Subcutaneous abdominal adipose tissue (tissue), 5 donors: ENCODE measurements around the gene TMEM33.
"Not testable (repeated sequence)": the region's sequence is repeated elsewhere in the genome, so short reads cannot be mapped to it uniquely, and the experiment has no call there.

Source experiments
- H3K27ac ChIP-seq: one replicate; pipeline ENCODE4 v1.7.0; 2013; ENCODE audit warnings: low read depth, mild to moderate bottlenecking, inconsistent platforms, low read length, moderate library complexity
- H3K27me3 ChIP-seq, 5 donors: one replicate each; pipeline ENCODE4 v1.7.0; 2013; ENCODE audit warnings: low read length in 5 of 5, inconsistent platforms in 1 of 5; ENCODE audit not compliant: control insufficient read depth in 5 of 5, insufficient read depth in 4 of 5
- H3K36me3 ChIP-seq, 5 donors: one replicate each; pipeline ENCODE4 v1.7.0; 2013; ENCODE audit warnings: low read length in 5 of 5; ENCODE audit not compliant: control insufficient read depth in 5 of 5, insufficient read depth in 5 of 5
- H3K4me1 ChIP-seq, 5 donors: one replicate each; pipeline ENCODE4 v1.7.0; 2013; ENCODE audit warnings: low read length in 5 of 5, mild to moderate bottlenecking in 3 of 5, moderate library complexity in 1 of 5; ENCODE audit not compliant: control insufficient read depth in 5 of 5, insufficient read depth in 5 of 5
- H3K4me3 ChIP-seq, 5 donors: one replicate each; pipeline ENCODE4 v1.7.0; 2013; ENCODE audit warnings: low read length in 5 of 5, low read depth in 1 of 5
- H3K9ac ChIP-seq, 5 donors: one replicate each; pipeline ENCODE4 v1.7.0; 2013; ENCODE audit warnings: low read length in 5 of 5, mild to moderate bottlenecking in 4 of 5, moderate library complexity in 3 of 5
- H3K9me3 ChIP-seq, 5 donors: one replicate each; pipeline ENCODE4 v1.7.0; 2013; ENCODE audit warnings: low read length in 5 of 5; ENCODE audit not compliant: control insufficient read depth in 5 of 5
- donor health status: healthy.
- donor health status: healthy.
- donor health status: healthy.
- donor health status: healthy.
- donor health status: healthy.

Gene TMEM33

GRCh38 chr4:41934901-41935651, at the start of gene TMEM33:
TSS of gene TMEM33 (plus strand) at chr4:41935429. CDS start at chr4:41935485, 56 bp downstream.
- Histone ChIP-seq H3K4me1 (peaks cover 3 to 39% (median 28%) of the 10 kb centered on the region in 5 donors), H3K27ac (peak within 1 kb of the TSS; percentile 91), H3K36me3 (peaks cover 0 to 4% (median 4%) of the 10 kb centered on the region in 5 donors), H3K4me3 (peak within 1 kb of the TSS; percentile 83 to 96 (median 93)), H3K9ac (peak within 1 kb of the TSS; percentile 85 to 99 (median 94)), H3K27me3 (no peaks in the 10 kb centered on the region), H3K9me3 (no peaks in the 10 kb centered on the region)

DNA sequence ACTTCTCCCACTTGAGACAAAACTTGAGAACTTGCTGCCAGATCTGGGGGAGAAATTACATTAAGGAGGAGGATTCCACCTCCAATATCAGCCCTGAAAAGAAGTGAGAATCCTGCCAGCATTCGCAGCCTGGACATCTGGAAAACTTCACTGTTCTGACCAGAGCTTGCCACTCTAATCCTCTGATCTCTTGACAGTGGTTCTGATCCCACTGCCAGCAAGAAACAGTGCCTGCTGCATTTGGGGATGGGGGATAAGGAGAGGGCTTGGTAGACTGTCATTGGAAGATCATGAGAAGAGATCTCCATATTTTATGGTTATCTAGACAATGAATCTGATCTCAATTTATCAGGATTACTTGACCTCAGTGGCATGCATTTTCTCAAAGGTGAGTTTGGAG, 49.8 kb upstream of the TMEM33 start:
- H3K27ac ChIP-seq: no peak overlapping the region
- peaks cover 20 to 32% (median 25%) of the 10 kb centered on the region in 5 donors for H3K27me3 ChIP-seq
- no peaks in the 10 kb centered on the region for H3K36me3 ChIP-seq
- H3K4me1 ChIP-seq: peaks cover 0 to 38% (median 31%) of the 10 kb centered on the region in 5 donors
- no peaks in the 10 kb centered on the region for H3K9me3 ChIP-seq
- no peak overlapping the region for H3K9ac ChIP-seq
- H3K4me3 ChIP-seq: no peak overlapping the region

DNA sequence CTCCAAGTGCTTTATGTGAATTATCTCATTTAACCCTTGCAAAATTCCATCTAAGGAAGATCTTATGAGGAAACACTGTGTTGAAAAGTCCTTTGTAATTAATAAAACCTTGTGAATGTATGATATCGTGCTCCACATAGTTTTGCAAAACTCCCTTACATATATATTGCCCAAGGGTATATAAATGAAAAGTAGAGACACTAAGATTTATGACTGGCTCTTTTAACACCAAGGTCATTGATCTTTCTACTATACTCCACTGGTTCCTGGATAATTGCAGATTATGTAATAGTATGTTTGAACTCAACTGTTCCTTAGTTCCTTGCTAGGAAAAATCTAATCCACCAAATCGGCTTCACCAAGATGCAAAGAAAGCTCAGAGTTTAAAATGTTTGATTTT, 48.0 kb upstream of the TMEM33 start:
- Histone ChIP-seq H3K9me3 (no peaks in the 10 kb centered on the region), H3K36me3 (no peaks in the 10 kb centered on the region), H3K4me1 (peaks cover 0 to 20% (median 12%) of the 10 kb centered on the region in 5 donors), H3K4me3 (no peak overlapping the region), H3K27me3 (peaks cover 2 to 13% (median 8%) of the 10 kb centered on the region in 5 donors), H3K9ac (no peak overlapping the region), H3K27ac (no peak overlapping the region)

DNA sequence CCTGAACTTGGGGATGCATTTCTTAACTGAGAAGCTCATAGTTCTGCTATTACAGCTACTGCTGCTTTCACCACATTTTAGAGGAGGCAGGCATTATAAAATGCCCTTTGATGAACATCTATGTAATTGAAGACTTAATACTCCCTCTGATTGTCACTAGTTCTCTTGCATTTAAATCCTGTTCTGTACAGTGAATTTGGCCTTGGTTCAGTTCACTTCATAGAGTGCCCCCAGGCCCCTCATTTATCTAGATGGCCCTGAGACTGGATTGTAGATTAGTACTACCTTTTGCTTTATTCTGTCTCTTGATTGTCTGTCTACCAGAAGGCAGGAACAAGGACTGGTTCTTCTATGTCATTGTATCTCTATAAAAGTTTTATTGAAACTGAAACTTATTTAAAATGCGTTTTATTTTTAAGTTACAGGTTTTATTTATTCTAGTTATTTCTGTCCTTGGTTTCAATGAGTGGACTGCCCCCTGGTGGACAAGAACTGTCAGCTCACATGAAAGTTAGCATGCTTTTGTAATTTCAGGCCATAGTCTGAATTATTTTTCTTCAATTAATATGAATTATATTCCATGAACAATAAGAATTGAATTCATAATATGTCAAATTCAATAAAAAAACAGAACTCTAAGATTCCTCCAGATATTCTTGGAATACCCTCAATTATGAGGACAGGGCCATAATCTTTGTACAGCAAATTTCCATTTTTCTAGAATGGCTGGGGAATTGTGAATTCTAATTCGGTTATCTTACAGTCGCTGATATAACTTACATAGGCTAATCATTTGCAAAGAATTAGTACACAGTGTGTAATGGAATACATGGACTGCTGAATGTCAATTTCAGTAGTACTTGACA, 47.2 kb upstream of the TMEM33 start:
- H3K27ac ChIP-seq: no peak overlapping the region
- H3K9ac ChIP-seq: no peak overlapping the region
- no peaks in the 10 kb centered on the region for H3K36me3 ChIP-seq
- H3K9me3 ChIP-seq: no peaks in the 10 kb centered on the region
- H3K4me3 ChIP-seq: no peak overlapping the region
- peaks cover 0 to 16% (median 9%) of the 10 kb centered on the region in 5 donors for H3K4me1 ChIP-seq
- peaks cover under 1 to 10% (median 6%) of the 10 kb centered on the region in 5 donors for H3K27me3 ChIP-seq

- Histone ChIP-seq H3K4me1 (peaks cover 0 to 16% (median 9%) of the 10 kb centered on the region in 5 donors), H3K27ac (no peak overlapping the region), H3K36me3 (no peaks in the 10 kb centered on the region), H3K4me3 (no peak overlapping the region), H3K9me3 (no peaks in the 10 kb centered on the region), H3K9ac (no peak overlapping the region), H3K27me3 (peaks cover 2 to 10% (median 8%) of the 10 kb centered on the region in 5 donors)
Measured at GRCh38 chr4:41888687-41889074, 46.5 kb upstream of the TMEM33 start.

DNA sequence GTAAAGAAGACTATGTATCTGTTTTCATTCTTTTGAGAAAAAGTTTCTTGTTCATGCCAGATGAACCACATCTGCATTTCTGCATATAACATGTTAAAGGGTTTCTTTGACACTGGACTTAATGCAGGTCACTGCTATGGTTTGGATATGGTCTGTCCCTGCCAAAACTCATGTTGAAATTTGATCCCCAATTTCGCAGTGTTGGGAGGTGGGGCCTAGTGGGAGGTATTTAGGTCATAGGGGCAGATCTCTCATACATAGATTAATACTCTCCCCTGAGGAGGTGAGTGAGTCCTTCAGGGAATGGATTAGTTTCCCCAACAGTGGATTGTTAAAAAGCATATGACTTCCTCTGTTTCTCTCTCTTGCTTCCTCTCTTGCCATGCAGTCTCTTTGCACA, 45.9 kb upstream of the TMEM33 start:
- H3K36me3 ChIP-seq: no peaks in the 10 kb centered on the region
- no peak overlapping the region for H3K4me3 ChIP-seq
- H3K9ac ChIP-seq: no peak overlapping the region
- no peaks in the 10 kb centered on the region for H3K9me3 ChIP-seq
- peaks cover 6 to 13% (median 9%) of the 10 kb centered on the region in 5 donors for H3K27me3 ChIP-seq
- peaks cover 0 to 16% (median 9%) of the 10 kb centered on the region in 5 donors for H3K4me1 ChIP-seq
- no peak overlapping the region for H3K27ac ChIP-seq

GRCh38 chr4:41890085-41890484, 45.1 kb upstream of the TMEM33 start:
- Histone ChIP-seq H3K4me1 (peaks cover 0 to 16% (median 9%) of the 10 kb centered on the region in 5 donors), H3K27ac (no peak overlapping the region), H3K9ac (no peak overlapping the region), H3K36me3 (no peaks in the 10 kb centered on the region), H3K27me3 (peaks cover 6 to 11% (median 10%) of the 10 kb centered on the region in 5 donors), H3K9me3 (no peaks in the 10 kb centered on the region), H3K4me3 (no peak overlapping the region)

DNA sequence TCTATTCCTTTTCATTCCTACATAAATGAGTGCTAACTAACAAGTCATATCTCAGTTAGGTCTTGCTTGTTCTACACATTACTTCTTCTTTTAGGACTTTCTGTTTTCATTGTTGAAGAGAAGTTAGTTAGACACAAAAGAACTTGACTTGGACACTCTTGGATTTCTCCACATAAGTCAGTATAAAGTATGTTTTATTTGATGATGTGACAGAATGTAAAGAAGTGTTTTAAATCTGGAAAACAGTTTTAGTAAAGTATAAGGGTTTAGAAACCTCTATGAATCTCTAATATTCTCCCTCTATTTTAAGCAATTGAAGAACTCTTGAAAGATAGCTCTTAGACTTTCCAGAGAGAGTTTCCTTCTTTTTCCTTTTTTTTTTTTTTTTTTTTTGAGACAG, 38.6 kb upstream of the TMEM33 start:
- no peak overlapping the region for H3K4me3 ChIP-seq
- H3K4me1 ChIP-seq: peaks cover 0 to 4% (median 0%) of the 10 kb centered on the region in 5 donors
- peaks cover 0 to 3% (median 3%) of the 10 kb centered on the region in 5 donors for H3K9me3 ChIP-seq
- H3K27me3 ChIP-seq: peaks cover 0 to 10% (median 3%) of the 10 kb centered on the region in 5 donors
- H3K36me3 ChIP-seq: no peaks in the 10 kb centered on the region
- no peak overlapping the region for H3K27ac ChIP-seq
- no peak overlapping the region for H3K9ac ChIP-seq

DNA sequence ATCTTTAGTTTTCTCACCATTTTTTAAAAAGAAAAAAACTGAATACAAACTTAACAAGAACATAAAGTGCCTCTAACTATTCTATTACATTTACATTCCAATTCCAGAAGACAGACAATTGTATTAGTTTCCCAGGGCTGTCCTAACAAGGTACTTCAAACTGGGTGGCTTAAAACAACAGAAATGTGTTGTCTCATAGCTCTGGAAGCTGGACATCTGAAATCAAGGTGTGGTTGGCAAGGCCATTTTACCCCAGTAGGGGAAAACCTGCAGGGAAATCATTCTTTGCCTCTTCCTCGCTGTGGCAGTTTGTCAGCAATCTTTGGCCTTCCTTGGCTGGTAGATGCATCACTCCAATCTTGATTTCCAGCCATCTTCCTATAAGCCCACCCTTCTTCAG, 37.5 kb upstream of the TMEM33 start:
- Histone ChIP-seq H3K9me3 (peaks cover 0 to 3% (median 3%) of the 10 kb centered on the region in 5 donors), H3K9ac (no peak overlapping the region), H3K4me3 (no peak overlapping the region), H3K36me3 (no peaks in the 10 kb centered on the region), H3K27ac (no peak overlapping the region), H3K4me1 (peaks cover 0 to 4% (median 0%) of the 10 kb centered on the region in 5 donors), H3K27me3 (peaks cover 0 to 10% (median 3%) of the 10 kb centered on the region in 5 donors)

DNA sequence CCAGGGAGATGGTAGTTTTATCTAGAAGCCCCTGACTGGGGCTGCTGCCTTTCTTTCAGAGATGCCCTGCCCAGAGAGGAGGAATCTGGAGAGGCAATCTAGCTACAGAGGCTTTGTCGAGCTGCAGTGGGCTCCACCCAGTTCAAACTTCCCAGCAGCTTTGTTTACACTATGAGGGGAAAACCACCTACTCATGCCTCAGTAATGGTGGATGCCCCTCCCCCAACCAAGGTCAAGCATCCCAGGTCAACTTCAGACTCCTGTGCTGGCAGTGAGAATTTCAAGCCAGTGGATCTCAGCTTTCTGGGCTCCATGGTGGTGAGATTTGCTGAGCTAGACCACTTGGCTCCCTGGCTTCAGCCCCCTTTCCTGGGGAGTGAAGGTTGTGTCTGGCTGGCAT, 26.1 kb upstream of the TMEM33 start:
- not testable (repeated sequence) for H3K9ac ChIP-seq, H3K36me3 ChIP-seq, H3K4me1 ChIP-seq, H3K9me3 ChIP-seq, H3K27ac ChIP-seq, H3K4me3 ChIP-seq, H3K27me3 ChIP-seq
